Liver (tissue), 9 donors: ENCODE measurements around the gene SYMPK. TPM values are rescaled to one million over a fixed set of nuclear protein-coding genes. Genes with fewer than 3 reads are reported as not detected.

Source experiments
- DNase-seq: peaks from one replicate; pipeline ENCODE4 v3.0.0-alpha.2; 2017; ENCODE audit warnings: low spot score
- H3K27ac ChIP-seq, 2 donors: one replicate each; pipeline ENCODE4 v1.7.0; 2013; ENCODE audit warnings: inconsistent platforms in 2 of 2, low read length in 2 of 2, control low read depth in 1 of 2, low read depth in 1 of 2, mild to moderate bottlenecking in 1 of 2
- H3K27me3 ChIP-seq, 4 donors: one replicate each; pipeline versions ENCODE4 v1.6.1 to v1.7.0; 2013; ENCODE audit warnings: low read length in 3 of 4, inconsistent platforms in 1 of 4, mild to moderate bottlenecking in 1 of 4, moderate library complexity in 1 of 4; ENCODE audit not compliant: control insufficient read depth in 4 of 4, insufficient read depth in 4 of 4
- H3K36me3 ChIP-seq, 4 donors: one replicate each; pipeline versions ENCODE4 v1.6.1 to v1.7.0; 2013; ENCODE audit warnings: low read length in 3 of 4, mild to moderate bottlenecking in 3 of 4, low read depth in 1 of 4, moderate library complexity in 1 of 4; ENCODE audit not compliant: control insufficient read depth in 4 of 4, insufficient read depth in 3 of 4
- H3K4me1 ChIP-seq, 4 donors: one replicate each; pipeline versions ENCODE4 v1.6.1 to v1.7.0; 2013; ENCODE audit warnings: low read length in 3 of 4, mild to moderate bottlenecking in 3 of 4, moderate library complexity in 1 of 4; ENCODE audit not compliant: control insufficient read depth in 4 of 4, insufficient read depth in 4 of 4
- H3K4me3 ChIP-seq, 3 donors: one replicate each; pipeline versions ENCODE4 v1.6.1 to v1.7.0; 2013; ENCODE audit warnings: low read length in 3 of 3, control low read depth in 1 of 3, low read depth in 1 of 3, mild to moderate bottlenecking in 1 of 3
- H3K9ac ChIP-seq, 2 donors: one replicate each; pipeline ENCODE4 v1.7.0; 2013; ENCODE audit warnings: low read length in 2 of 2, mild to moderate bottlenecking in 2 of 2, moderate library complexity in 2 of 2, control low read depth in 1 of 2, low read depth in 1 of 2
- H3K9me3 ChIP-seq, 4 donors: one replicate each; pipeline versions ENCODE4 v1.6.1 to v1.7.0; 2013; ENCODE audit warnings: low read length in 3 of 4; ENCODE audit not compliant: control insufficient read depth in 4 of 4
- CTCF ChIP-seq: fragments of 150-350 bp; IDR thresholded peaks from 2 replicates; pipeline ENCODE4 v1.5.1; 2017; ENCODE audit warnings: improper control_type of control experiment, low read depth, low read length; ENCODE audit not compliant: missing input control
- EGR1 ChIP-seq, 2 donors: IDR thresholded peaks; 2 replicates each; pipeline ENCODE4 v1.6.1; 2016 to 2018; ENCODE audit warnings: antibody characterized with exemption in 2 of 2, low read depth in 2 of 2
- FOXA1 ChIP-seq: IDR thresholded peaks from 2 replicates; pipeline ENCODE4 v1.6.1; 2016; ENCODE audit warnings: antibody characterized with exemption
- FOXA2 ChIP-seq: IDR thresholded peaks from 2 replicates; pipeline ENCODE4 v1.6.1; 2016; ENCODE audit warnings: antibody characterized with exemption
- GABPA ChIP-seq, 2 donors: IDR thresholded peaks in 1 of 2; conservative IDR thresholded peaks in 1 of 2; 2 replicates each; pipeline ENCODE4 v1.6.1; 2016; ENCODE audit warnings: antibody characterized with exemption in 2 of 2, mild to moderate bottlenecking in 1 of 2, moderate library complexity in 1 of 2
- HNF4A ChIP-seq, 2 donors: conservative IDR thresholded peaks; 2 replicates each; pipeline ENCODE4 v1.6.1; 2016; ENCODE audit warnings: antibody characterized with exemption in 2 of 2, mild to moderate bottlenecking in 2 of 2
- HNF4G ChIP-seq: IDR thresholded peaks from 2 replicates; pipeline ENCODE4 v1.6.1; 2016; ENCODE audit warnings: antibody characterized with exemption
- JUND ChIP-seq, 2 donors: IDR thresholded peaks; 2 replicates each; pipeline ENCODE4 v1.6.1; 2016; ENCODE audit warnings: antibody characterized with exemption in 2 of 2
- NR2F2 ChIP-seq: IDR thresholded peaks from 2 replicates; pipeline ENCODE4 v1.6.1; 2016; ENCODE audit warnings: antibody characterized with exemption
- RAD21 ChIP-seq, 2 donors: IDR thresholded peaks; 2 replicates each; pipeline ENCODE4 v1.6.1; 2016; ENCODE audit warnings: antibody characterized with exemption in 2 of 2, mild to moderate bottlenecking in 2 of 2
- RXRA ChIP-seq, 2 donors: IDR thresholded peaks; 2 replicates each; pipeline ENCODE4 v1.6.1; 2017 to 2018; ENCODE audit warnings: antibody characterized with exemption in 2 of 2, mild to moderate bottlenecking in 1 of 2
- SP1 ChIP-seq: IDR thresholded peaks from 2 replicates; pipeline ENCODE4 v1.6.1; 2018; ENCODE audit warnings: antibody characterized with exemption, mild to moderate bottlenecking
- TAF1 ChIP-seq: conservative IDR thresholded peaks from 2 replicates; pipeline ENCODE4 v1.6.1; 2016; ENCODE audit warnings: antibody characterized with exemption, mild to moderate bottlenecking
- YY1 ChIP-seq: IDR thresholded peaks from 2 replicates; pipeline ENCODE4 v1.6.1; 2016; ENCODE audit warnings: antibody characterized with exemption, mild to moderate bottlenecking
- ZBTB33 ChIP-seq: IDR thresholded peaks from 2 replicates; pipeline ENCODE4 v1.6.1; 2016; ENCODE audit warnings: antibody characterized with exemption
- WGBS: extraction: QIAGEN DNeasy Blood & Tissue Kit; methylation state at CpG from one replicate; pipeline ENCODE4 v1.1.7; 2013; 5-methylcytosine and 5-hydroxymethylcytosine counted together
- polyA plus RNA-seq, 2 donors: library from polyadenylated mRNA; stranded (reverse) in 1 of 2; unstranded in 1 of 2; fragments of 200-250 nt in 1 of 2; fragments of >200 nt in 1 of 2; fragmentation: Nextera tagmentation in 1 of 2; extraction: Ambion mirVana in 1 of 2; gene quantifications; one replicate each; pipeline versions ENCODE4 v1.2.1 to v1.2.3, GENCODE V29; 2013 to 2015
- total RNA-seq, 2 donors: library from RNA; depleted of rRNA; stranded (reverse); fragments of >200 nt; gene quantifications; one replicate each; pipeline ENCODE4 v1.2.3, GENCODE V29; 2014
- TF ChIP-seq, protein P1 (sequence below): IDR thresholded peaks from 2 replicates; pipeline ENCODE4 v1.6.1; 2016; ENCODE audit warnings: antibody characterized with exemption, mild to moderate bottlenecking
- TF ChIP-seq, protein P2 (sequence below): IDR thresholded peaks from 2 replicates; pipeline ENCODE4 v1.6.1; 2016; ENCODE audit warnings: antibody characterized with exemption
- TF ChIP-seq, protein P3 (sequence below): IDR thresholded peaks from 2 replicates; pipeline ENCODE4 v1.6.1; 2016; ENCODE audit warnings: antibody characterized with exemption
- donor health status: healthy.
- donor health status: healthy.
- donor health status: healthy.
- donor health status: healthy.
- donor health status: healthy.

The SYMPK gene
- total and polyA plus RNA-seq, 4 donors: 5.5 to 26.1 (median 24.1) TPM

DNA sequence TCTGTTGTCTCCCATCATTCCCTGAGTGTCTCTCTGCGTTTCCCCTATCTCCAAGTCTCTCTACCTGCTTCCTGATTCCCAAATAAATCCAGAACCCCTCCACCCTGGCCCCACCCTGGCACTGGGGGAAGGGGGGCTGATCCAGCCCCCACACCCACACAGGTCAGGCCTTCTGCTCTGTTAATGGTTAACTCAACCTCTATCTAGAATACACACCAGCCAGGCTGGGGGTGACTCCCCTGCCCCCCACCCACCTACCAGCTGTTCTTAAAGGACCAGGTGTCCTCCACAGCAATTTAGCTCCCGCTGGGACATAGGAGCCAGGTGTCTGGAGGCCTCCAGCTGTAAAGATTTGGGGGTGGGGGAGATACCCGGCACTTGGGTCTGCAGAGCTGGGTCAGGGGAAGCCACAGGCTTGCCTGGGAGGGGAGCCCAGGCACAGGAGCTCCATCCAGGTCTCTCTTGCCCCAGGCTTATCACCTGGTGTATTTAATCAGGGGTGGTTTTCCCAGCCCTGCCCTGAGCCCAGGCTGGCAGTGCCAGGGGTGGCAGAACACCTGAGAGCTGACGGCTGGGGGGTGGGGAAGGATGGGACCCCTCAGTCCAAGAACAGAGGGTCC, 19.1 kb upstream of the SYMPK start:
- H3K36me3 ChIP-seq: no peaks in the 10 kb centered on the region
- WGBS: 26% methylated on average over 4 of the region's 4 CpGs
- peak overlapping the region; percentile 42 to 64 (median 64) for H3K4me3 ChIP-seq
- peak; percentile 62 for DNase-seq
- H3K4me1 ChIP-seq: peaks cover 23 to 74% (median 45%) of the 10 kb centered on the region in 4 donors
- H3K27me3 ChIP-seq: no peaks in the 10 kb centered on the region
- H3K27ac ChIP-seq: peak overlapping the region; percentile 96 to 98
- TF ChIP-seq FOXA1 (no peak), HNF4A (conservative IDR thresholded peaks at IDR 0.05) (peak; percentile 14 to 55), EGR1 (IDR thresholded peaks at IDR 0.05; ENCODE audit: low read depth in 2 of 2) (peak; percentile 97 to 98), RAD21 (IDR thresholded peaks at IDR 0.05) (peak in 1 of 2 donors; percentile 15), NR2F2 (no peak), JUND (IDR thresholded peaks at IDR 0.05) (no peak), ZBTB33 (peak; percentile 26), SP1 (peak; percentile 79), HNF4G (no peak), CTCF (no peak), FOXA2 (peak; percentile 58), RXRA (IDR thresholded peaks at IDR 0.05) (peak; percentile 56 to 79), YY1 (no peak), GABPA (IDR thresholded peaks at IDR 0.05 in 1 of 2, conservative IDR thresholded peaks at IDR 0.05 in 1 of 2) (no peak), TAF1 (no peak)
- TF ChIP-seq, protein P1, sequence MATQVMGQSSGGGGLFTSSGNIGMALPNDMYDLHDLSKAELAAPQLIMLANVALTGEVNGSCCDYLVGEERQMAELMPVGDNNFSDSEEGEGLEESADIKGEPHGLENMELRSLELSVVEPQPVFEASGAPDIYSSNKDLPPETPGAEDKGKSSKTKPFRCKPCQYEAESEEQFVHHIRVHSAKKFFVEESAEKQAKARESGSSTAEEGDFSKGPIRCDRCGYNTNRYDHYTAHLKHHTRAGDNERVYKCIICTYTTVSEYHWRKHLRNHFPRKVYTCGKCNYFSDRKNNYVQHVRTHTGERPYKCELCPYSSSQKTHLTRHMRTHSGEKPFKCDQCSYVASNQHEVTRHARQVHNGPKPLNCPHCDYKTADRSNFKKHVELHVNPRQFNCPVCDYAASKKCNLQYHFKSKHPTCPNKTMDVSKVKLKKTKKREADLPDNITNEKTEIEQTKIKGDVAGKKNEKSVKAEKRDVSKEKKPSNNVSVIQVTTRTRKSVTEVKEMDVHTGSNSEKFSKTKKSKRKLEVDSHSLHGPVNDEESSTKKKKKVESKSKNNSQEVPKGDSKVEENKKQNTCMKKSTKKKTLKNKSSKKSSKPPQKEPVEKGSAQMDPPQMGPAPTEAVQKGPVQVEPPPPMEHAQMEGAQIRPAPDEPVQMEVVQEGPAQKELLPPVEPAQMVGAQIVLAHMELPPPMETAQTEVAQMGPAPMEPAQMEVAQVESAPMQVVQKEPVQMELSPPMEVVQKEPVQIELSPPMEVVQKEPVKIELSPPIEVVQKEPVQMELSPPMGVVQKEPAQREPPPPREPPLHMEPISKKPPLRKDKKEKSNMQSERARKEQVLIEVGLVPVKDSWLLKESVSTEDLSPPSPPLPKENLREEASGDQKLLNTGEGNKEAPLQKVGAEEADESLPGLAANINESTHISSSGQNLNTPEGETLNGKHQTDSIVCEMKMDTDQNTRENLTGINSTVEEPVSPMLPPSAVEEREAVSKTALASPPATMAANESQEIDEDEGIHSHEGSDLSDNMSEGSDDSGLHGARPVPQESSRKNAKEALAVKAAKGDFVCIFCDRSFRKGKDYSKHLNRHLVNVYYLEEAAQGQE: peak; percentile 28
- TF ChIP-seq, protein P2, sequence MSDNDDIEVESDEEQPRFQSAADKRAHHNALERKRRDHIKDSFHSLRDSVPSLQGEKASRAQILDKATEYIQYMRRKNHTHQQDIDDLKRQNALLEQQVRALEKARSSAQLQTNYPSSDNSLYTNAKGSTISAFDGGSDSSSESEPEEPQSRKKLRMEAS: peak; percentile 74
- TF ChIP-seq, protein P3, sequence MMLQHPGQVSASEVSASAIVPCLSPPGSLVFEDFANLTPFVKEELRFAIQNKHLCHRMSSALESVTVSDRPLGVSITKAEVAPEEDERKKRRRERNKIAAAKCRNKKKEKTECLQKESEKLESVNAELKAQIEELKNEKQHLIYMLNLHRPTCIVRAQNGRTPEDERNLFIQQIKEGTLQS: no peak
- peak overlapping the region; percentile 75 to 87 for H3K9ac ChIP-seq
- no peaks in the 10 kb centered on the region for H3K9me3 ChIP-seq
